Measurements from ENCODE around the gene ZC3H12A. TPM values are rescaled to one million over a fixed set of nuclear protein-coding genes. Genes with fewer than 3 reads are reported as not detected.

The ZC3H12A gene
- total RNA-seq, 4 donors from 2014 or later: 5.8 to 41.9 (median 28.8) TPM

DNA sequence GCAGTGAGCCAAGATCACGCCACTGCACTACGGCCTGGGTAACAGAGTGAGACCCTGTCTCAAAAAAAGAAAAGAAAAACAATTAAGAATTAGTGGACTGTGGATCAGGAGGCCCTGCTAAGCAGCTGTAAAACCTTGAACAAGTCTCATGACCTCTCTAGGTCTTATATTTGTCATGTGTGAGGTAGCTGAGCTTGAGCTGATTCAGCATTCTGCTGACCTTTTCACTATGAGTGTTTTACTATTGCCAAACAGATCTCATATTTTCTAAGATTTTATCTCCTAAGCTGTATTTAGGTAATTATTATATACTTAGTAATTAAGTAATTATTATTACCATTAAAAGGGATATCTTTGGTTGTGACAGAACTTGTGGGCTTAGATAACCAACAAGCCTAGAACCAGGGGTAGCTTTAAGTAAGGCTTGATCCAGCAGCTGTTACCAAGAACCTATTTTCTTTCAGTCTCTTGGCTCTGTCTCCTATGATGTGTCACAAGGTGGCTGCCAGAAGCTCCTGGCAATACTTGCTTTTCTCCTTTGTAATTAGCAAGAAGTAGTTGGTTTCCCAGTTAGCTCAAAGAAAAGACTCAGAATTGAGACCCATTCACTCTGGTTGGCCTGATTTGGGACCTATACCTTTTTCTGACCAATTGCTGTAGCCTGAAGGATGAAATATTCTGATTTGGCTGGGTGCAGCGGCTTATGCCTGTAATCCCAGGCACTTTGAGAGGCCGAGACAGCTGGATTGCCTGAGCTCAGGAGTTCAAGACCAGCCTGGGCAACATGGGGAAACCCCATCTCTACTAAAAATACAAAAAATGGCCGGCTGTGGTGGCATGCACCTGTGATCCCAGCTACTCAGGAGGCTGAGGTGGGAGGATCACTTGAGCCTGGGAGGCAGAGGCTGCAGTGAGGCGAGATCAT lies 8.5 kb upstream of the ZC3H12A start:
- WGBS, 2 donors (ENCODE audit: low coverage in 1 of 2): 89 to 100% methylated on average over 2 to 6 of the region's 6 CpGs
- Histone ChIP-seq H3K36me3 (no peaks in the 10 kb centered on the region), H3K4me1 (peaks cover 0 to under 1% (median 0%) of the 10 kb centered on the region in 4 donors), H3K27me3 (no peaks in the 10 kb centered on the region), H3K27ac (no peak overlapping the region), H3K9me3 (no peaks in the 10 kb centered on the region), H3K4me3 (no peak overlapping the region)
- no peak for DNase-seq
- in situ Hi-C loops (cut with MboI; ENCODE audit: low pct_ligation_motif_present in 1 of 4, low pct_unique_long_range_greater_than_20kb in 1 of 4, low sequenced_read_pairs in 3 of 4) (loop anchor here in 2 of 4 donors (25.0 kb wide), 1 partner anchor 221 kb away; the partner anchor contains the start of gene CDCA8 (in 2 of the 2)), intact Hi-C loops (cut with DNase I; ENCODE audit: low total_unique reads) (no loop called here)
- TF ChIP-seq, protein P1, sequence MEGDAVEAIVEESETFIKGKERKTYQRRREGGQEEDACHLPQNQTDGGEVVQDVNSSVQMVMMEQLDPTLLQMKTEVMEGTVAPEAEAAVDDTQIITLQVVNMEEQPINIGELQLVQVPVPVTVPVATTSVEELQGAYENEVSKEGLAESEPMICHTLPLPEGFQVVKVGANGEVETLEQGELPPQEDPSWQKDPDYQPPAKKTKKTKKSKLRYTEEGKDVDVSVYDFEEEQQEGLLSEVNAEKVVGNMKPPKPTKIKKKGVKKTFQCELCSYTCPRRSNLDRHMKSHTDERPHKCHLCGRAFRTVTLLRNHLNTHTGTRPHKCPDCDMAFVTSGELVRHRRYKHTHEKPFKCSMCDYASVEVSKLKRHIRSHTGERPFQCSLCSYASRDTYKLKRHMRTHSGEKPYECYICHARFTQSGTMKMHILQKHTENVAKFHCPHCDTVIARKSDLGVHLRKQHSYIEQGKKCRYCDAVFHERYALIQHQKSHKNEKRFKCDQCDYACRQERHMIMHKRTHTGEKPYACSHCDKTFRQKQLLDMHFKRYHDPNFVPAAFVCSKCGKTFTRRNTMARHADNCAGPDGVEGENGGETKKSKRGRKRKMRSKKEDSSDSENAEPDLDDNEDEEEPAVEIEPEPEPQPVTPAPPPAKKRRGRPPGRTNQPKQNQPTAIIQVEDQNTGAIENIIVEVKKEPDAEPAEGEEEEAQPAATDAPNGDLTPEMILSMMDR (IDR thresholded peaks at IDR 0.05): no peak
- TF ChIP-seq POLR2AphosphoS5 (IDR thresholded peaks at IDR 0.05): no peak
- no peak for TF ChIP-seq POLR2A (IDR thresholded peaks at IDR 0.05)
- no peak for TF ChIP-seq EP300 (IDR thresholded peaks at IDR 0.05; ENCODE audit: low read depth)

GRCh38 chr1:37468037-37468436 lies 6.3 kb upstream of the ZC3H12A start:
- H3K27me3 ChIP-seq: no peaks in the 10 kb centered on the region

GRCh38 chr1:37469386-37469785 lies 5.0 kb upstream of the ZC3H12A start:
- H3K27me3 ChIP-seq: no peaks in the 10 kb centered on the region
- peaks cover 20 to 32% (median 30%) of the 10 kb centered on the region in 4 donors for H3K4me1 ChIP-seq
- H3K9me3 ChIP-seq: no peaks in the 10 kb centered on the region
- no peak overlapping the region for H3K27ac ChIP-seq
- intact Hi-C loops (cut with DNase I; ENCODE audit: low total_unique reads) (no loop called here), in situ Hi-C loops (cut with MboI; ENCODE audit: low pct_ligation_motif_present in 1 of 4, low pct_unique_long_range_greater_than_20kb in 1 of 4, low sequenced_read_pairs in 3 of 4) (loop anchor here in 2 of 4 donors (25.0 kb wide), 1 partner anchor 218 kb away; the partner anchor contains the start of gene CDCA8 (in 2 of the 2))
- DNase-seq: no peak
- H3K36me3 ChIP-seq: no peaks in the 10 kb centered on the region
- TF ChIP-seq, protein P1 (IDR thresholded peaks at IDR 0.05): no peak
- no peak for TF ChIP-seq POLR2AphosphoS5 (IDR thresholded peaks at IDR 0.05)
- TF ChIP-seq POLR2A (IDR thresholded peaks at IDR 0.05): no peak
- no peak for TF ChIP-seq EP300 (IDR thresholded peaks at IDR 0.05; ENCODE audit: low read depth)
- WGBS, 2 donors (ENCODE audit: low coverage in 1 of 2): 80 to 89% methylated on average over 3 of the region's 3 CpGs
- no peak overlapping the region for H3K4me3 ChIP-seq

More at GRCh38 chr1:37468037-37468436, 6.3 kb upstream of the ZC3H12A start:
- TF ChIP-seq POLR2AphosphoS5 (IDR thresholded peaks at IDR 0.05): no peak
- TF ChIP-seq POLR2A (IDR thresholded peaks at IDR 0.05): no peak
- no peak for TF ChIP-seq EP300 (IDR thresholded peaks at IDR 0.05; ENCODE audit: low read depth)
- TF ChIP-seq, protein P1 (IDR thresholded peaks at IDR 0.05): no peak
- DNase-seq: no peak
- no peak overlapping the region for H3K27ac ChIP-seq
- intact Hi-C loops (cut with DNase I; ENCODE audit: low total_unique reads): no loop called here
- no peaks in the 10 kb centered on the region for H3K36me3 ChIP-seq
- H3K4me3 ChIP-seq: no peak overlapping the region
- in situ Hi-C loops (cut with MboI; ENCODE audit: low pct_ligation_motif_present in 1 of 4, low pct_unique_long_range_greater_than_20kb in 1 of 4, low sequenced_read_pairs in 3 of 4): loop anchor here in 2 of 4 donors (25.0 kb wide), 1 partner anchor 219 kb away; the partner anchor contains the start of gene CDCA8 (in 2 of the 2)
- no peaks in the 10 kb centered on the region for H3K9me3 ChIP-seq
- H3K4me1 ChIP-seq: peaks cover 13 to 22% (median 20%) of the 10 kb centered on the region in 4 donors
- WGBS, 2 donors (ENCODE audit: low coverage in 1 of 2): 92 to 100% methylated on average over 3 to 5 of the region's 5 CpGs

Data from transverse colon (tissue), 4 donors.